Middle frontal gyrus (tissue), 1 donor: ENCODE data around the gene UBE2E1.

Experiments
- DNase-seq: peaks from one replicate; pipeline ENCODE4 v3.0.0-alpha.2; 2015; ENCODE audit warnings: low spot score; ENCODE audit errors: extremely low spot score

UBE2E1 gene

DNA sequence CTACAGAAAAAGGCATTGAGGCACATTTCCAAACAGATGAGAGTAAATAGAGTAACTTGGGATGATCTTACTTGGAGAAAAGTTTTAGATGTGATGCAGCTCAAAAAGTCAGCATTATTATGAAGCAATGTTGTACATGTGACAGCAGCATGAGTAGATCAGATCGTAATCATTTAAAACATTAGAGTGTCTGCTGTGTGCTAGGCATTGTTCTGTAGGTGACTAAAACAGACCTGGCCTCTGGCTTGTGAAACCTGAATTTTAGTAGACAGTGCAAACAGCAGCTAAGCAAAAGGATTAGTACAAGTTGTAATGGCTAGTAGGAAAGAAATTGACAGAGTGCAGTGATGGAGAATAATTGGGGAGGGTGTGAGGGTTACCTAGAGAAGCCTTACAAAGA lies 15.1 kb downstream of the UBE2E1 start:
- DNase-seq = no peak

DNA sequence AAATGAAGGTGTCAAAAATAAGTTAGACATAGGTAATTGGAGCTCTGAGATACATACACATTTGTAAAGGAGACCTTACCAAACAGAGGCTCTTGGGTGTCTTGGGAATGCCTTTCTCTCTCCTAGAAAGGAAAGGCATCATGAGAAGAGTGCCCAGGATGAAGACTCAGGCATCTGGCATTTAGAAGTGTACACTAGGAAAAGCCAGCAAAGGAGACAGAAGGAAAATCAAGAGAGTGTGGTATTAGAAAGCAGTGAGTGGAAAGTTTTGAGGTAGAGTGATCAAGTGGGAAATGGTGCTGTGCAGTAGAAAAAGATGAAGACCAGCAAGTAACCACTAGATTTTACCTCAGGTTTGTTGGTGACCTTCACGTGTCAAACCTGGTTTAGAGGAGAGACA lies 16.1 kb downstream of the UBE2E1 start:
- no peak for DNase-seq

DNA sequence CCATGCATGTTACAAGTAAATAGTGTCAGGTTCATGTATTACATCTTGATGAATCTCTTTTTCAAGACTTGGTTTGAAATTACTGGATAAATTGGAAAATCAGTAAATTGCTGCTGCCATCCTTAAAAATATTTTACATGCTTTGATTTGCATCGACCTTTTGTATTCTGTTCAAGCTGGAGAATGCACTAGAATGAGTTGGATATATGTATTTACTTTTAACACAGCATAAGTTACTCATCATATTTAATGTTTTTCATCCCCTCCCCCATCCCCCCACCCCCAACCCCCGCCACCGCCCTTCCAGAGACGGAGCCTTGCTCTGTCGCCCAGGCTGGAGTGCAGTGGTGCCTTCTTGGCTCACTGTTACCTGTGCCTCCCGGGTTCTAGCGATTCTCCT lies 16.8 kb downstream of the UBE2E1 start:
- no peak for DNase-seq

DNA sequence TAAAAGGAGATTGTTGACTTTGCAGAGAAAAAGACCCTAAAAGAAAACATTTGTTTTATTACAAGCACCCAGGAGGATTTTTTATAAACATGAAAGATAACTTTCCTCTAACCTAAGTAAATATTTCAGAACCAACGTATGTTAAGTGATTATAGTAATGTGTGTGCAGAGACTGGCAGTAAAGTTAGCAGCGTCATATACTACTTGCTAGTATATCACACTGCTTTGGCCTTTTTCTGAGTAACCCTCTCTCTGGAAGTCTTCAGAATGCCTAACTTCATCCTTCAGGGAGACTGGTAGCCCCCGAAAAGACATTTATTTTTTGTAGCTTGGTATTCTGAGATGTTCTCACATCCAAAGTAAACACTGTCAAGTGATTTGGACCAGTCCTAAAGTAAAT lies 17.9 kb downstream of the UBE2E1 start:
- DNase-seq = no peak

DNA sequence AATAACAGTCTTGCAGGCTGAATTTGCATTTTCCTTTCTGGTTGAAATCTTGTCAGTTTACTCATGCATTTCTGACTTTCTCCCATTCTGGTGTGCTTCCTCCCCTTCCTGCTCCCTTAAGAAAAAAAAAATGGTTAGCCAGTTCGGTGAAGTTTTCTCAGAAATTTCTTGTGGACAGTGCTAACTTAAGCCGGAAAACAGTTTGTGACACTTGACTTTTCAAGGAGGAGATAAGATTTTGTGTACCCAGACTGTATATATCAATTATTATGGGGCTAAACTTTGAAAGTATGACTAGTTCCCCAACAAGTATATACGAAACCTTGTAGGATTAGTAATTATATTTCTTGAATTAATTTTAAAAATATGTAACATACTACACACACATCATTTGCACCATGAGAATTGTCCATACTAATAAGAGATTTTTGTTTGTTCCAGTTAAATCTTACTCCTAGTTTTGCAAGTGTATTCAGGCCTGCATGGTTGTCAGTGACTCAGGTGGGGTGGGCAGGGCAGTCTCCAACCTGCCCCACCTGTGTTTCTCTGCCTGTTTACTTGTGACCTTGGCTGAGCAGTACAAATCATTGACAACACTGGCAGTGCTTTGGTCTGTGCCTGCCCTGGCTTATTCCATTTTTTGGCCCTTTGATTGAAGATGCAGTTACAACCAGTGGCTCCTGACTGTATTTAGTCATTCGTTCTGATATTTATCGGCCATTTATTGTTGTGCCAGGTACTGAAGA lies 19.1 kb downstream of the UBE2E1 start:
- no peak for DNase-seq

DNA sequence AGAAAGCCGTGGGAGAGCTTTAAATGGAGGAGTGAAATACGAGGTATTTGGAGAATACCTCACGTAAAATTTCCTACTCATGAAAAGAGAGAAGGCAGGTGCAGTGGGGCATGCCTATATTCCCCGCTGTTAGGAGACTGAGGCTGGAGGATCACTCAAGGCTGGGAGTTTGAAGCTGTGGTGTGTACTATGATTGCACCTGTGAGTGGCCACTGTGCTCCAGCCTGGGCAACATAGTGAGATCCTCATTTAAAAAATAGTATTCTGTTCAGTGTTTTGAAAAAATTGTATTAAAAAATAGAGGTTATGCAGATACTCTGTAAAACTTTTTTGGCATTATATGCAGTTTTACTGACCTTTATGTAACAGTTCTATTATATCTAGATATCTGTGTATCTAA lies 20.0 kb downstream of the UBE2E1 start:
- DNase-seq = no peak

DNA sequence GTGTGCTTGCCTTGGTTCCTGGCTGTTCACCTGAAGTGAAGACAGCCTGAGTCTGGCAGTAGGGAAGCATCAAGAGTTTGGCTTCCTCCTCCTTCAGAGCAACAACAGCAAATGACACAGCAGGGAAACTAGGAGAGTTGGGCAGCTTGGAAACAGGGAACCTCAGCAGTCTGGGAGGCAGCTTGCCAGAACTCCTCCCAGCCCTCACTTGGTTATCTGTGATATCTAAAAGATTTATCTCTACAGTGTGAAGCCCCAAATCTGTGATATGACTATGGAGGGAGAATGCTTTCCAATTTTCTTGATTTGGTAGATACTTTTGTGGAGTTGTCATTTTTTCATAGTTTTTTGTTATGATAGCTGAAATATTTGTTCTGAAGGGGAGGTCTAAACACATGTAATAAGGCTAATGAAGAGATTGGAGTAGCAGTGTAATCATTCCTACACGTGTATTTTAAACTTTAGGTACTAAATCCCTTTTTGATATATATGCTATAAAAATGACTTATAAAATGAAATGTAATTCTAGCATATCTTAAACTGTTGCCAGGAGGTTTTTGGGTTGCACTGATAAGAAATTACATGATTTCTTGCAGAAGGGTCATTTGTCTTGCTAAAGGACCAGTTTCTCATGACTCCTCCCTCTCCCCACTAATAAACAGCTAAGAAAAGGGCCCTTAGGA lies 20.8 kb downstream of the UBE2E1 start:
- DNase-seq = no peak

DNA sequence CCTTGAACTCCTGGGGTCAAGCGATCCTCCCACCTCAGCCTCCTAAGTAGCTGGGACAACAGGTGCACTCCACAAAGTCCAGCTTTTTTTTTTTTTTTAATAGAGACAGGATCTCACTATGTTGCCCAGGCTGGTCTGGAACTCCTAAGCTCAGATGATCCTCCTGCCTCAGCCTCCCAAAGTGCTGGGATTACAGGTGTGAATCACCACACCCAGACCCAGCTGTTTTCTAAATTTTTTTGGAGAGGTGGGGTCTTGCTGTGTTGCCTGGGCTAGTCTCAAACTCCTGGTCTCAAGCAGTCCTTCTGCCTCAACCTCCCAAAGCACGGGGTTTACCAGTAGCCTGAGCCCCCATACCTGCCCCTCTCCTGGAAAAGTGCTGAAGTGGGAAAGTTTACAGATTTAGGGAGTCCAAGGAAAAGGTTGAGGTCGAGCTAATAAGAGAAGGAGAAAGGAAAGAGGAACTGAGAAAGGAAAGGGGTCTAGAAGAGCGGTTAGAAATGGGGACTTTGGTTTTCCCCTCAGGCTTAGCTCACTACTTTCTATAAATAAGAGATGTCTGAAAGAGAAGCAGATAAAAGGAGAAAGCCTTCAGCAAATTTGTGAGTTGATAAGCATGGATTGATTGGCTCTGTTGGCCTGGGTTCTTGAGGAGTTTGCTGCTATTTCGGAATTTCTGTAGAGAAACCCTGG lies 23.6 kb downstream of the UBE2E1 start:
- DNase-seq = no peak

DNA sequence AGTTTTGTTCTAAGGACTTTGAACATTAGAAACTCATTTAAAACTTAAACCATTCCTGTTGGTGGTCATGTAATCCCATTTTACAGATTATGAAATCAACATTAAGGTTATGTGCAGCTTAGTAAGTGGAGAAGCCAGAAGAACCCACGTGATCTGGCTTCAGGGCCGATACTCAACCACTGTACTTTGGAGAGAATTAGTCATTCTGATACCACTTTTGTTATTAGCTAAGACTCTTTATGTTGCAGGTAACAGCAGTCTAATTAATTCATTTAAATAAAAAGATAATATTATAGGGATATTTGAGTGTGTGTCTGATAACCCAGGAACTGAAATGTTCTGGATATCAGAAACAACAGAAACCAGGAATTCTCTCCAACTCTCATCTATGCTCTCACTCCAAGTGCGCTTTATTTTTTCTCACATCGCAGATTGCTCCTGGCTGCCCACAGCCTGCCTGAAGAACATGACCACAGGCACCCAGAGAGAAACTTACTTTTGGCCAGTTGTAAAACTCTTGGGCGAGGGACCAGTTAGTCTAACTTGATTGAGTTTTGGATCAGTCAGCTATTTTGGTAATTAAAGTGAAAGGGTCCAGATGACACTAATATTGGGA lies 25.2 kb downstream of the UBE2E1 start:
- DNase-seq = no peak

DNA sequence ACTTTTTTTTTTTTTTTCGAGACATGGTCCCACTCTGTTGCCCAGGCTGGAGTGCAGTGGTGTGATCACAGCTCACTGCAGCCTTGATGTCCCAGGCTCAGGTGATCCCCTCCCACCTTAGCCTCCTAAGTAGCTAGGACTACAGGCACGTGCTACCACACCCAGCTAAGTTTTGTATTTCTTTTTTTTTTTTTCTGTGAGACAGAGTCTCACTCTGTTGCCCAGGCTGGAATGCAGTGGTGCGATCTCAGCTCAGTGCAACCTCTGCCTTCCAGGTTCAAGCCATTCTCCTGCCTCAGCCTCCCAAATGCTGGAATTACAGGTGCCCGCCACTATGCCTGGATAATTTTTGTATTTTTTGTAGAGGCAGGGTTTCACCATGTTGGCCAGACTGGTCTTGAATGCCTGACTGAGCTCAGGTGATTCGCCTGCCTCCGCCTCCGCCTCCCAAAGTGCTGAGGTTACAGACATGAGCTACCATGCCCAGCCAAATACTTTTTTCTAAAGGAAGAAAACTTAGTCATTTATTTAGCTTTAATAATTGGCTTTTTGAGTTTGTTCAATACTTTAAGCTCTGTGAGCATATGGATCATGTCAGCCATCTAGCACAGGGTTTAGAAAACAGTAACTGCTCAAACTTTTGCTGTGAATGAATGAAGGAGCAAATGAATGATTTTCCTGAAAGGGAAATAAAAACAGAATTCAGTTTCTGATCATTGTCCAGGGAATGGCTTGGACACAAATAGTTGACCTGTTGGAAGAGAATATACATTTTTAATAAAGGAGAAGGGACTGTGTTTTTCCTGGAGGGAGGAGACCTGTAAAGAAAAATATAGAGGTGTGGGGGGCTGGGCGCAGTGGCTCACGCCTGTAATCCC lies 26.0 kb downstream of the UBE2E1 start:
- no peak for DNase-seq

DNA sequence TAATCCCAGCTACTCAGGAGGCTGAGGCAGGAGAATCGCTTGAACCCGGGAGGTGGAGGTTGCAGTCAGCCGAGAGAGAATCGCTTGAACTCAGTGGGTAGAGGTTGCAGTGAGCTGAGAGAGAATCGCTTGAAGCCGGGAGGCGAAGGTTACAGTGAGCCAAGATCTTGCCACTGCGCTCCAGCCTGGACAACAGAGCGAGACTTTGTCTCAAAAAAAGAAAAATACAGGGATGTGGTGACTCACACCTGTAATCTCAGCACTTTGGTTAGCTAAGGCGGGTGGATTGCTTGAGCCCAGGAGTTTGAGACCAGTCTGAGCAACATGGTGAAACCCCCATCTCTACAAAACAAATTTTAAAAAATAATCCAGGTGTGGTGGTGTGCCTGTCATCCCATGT lies 26.8 kb downstream of the UBE2E1 start:
- no peak for DNase-seq

DNA sequence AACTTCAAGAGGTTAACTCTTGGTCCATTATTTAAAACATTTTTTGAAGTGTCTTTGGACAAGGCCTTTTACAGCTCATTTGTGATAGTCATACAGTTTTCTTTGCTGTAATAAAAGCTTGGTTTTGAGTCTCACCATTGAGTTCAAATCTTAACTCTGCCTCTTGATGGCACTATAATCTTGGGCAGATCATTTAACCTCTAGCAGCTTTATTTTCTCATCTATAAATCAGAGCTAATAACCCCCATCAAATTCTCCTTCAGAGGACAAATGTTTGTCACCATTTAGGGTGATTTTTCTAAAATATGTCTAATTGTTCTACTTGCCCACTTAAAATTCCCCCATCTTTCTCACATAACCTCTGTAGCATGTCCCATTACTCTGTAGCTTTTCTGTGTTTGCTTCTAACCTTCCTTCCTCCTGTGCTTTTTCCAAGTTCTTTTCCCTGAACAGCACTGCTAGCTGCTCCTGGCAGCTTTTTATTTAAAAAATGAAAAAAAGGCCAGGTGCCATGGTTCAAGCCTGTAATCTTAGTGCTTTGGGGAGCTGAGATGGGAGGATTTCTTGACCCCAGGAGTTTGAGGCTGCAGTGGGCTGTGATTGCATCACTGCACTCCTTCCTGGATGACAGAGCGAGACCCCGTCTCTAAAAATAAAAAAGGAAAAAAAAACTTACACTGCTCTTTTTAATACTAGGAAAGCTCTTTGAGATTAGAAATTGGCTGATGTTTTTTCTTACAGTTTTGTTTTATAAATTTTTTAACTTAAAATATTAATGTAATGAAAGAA lies 28.5 kb downstream of the UBE2E1 start:
- no peak for DNase-seq

DNA sequence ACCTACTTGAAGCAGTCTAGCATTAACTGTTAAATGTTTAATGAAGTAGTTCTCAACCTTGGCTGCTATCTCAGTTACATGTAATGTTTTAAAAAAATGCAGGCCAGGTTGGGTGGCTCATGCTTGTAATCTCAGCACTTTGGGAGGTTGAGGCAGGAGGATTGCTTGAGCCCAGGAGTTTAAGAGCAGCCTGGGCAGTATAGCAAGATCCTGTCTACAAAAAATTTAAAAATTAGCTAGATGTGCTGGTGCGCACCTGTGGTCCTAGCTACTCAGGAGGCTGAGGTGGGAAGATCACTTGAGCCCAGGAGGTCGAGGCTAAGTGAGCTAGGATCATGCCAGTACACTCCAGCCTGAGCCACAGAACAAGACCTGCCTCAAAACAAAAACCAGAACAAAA lies 29.3 kb downstream of the UBE2E1 start:
- DNase-seq = no peak

DNA sequence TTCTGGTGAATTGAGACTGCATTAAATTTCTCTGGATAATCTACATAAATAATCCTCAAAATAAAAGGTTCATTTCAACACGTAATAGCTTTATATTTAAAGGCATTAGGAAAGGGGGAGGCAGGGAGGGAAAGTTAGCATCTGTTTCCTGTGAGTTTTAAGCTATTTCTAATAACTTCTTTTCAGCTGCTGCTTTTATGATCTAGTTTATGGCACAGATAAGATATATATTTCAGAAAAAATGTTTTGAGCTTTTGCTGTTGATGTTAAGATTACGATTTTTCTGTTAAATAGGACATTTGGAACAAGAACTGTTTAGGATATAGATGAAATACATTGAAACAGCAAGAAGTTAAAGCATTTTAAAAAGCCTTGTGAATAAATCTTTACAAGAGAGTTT lies 30.0 kb downstream of the UBE2E1 start:
- no peak for DNase-seq

DNA sequence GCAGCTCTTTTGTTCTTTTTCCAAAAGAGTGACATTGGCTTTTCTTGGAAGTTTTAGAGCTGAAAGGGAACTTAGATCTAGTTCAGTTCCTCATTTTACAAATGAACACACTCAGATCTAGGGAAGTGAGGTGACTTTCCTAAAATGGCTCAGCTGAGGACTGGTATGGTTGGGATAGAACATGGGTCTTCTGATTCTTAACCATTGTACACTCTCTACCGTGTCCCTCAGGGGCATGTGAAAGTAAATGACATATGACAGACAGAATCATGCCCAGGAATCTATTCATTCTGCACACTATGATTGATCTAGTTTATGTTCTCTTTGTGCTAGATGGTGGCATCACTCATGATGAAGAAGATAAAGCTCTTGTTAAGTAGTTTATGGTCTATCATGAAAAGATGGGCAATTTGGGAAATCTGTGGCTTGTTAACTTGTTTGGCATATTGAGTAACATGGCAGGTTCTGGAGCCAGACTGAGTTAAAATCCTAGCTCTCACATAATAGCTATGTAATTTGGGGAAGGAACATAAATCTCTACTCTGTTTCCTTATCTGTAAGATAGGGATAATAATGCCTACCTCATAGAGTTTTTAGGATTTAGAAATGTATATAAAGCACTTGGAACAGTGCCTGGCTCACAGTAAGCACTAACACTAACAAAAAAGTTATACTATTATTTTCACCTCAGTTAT lies 30.9 kb downstream of the UBE2E1 start:
- DNase-seq = no peak

DNA sequence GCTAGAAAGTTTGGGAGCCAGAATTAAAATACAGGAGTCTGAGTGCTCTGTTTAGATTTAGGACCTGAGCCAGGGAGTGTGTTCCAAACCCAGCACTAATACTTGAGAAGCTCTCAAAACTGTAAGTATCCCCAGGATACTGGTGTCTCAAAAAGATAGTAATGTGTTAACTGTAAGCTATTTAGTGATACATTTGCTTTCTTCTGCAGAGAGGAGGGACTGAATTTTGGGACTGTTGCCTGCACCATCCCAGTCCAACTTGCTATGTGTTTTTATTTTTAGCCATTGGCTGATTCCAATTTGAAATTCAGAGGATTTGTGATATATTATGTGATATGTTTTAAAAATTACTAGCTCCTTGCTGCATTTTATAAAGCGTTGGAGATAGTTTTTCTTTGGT lies 31.5 kb downstream of the UBE2E1 start:
- no peak for DNase-seq

DNA sequence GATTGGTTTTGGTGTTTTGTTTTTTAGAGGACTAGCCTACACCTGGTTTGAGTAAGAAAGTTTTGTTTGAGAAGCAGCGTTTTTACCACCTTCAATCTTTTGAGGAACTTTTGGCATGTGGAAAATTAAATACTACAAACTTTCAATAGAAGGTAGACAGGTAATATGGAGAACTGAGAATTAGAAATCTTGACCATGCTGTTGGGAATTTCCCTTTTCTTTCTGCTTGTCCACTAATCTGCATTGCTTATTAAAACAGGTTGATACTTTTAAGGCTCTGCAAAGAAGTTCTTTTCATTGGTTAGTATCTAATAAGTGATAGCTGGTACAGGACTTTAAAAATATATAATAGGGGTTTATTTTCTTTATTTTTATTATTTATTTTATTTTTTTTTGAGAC lies 31.9 kb downstream of the UBE2E1 start:
- no peak for DNase-seq

DNA sequence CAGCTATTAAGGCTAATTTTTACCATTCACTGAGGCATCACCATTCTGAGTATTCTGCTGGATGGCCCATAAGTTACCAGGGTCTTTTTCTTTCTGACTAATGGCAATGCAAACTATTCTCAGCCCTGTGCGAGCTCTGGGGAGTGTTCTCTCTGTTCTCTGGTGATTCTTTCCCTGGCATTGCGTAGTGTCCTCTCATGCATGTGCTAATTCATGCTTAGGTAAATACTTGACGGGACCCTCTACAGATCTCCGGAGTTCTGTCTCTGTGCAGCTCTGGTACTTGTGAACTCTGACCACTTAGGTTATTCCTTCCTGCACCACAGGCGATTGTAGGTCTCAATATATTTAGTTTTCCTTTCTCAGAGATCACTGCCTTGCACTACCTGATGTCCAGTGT lies 34.8 kb downstream of the UBE2E1 start:
- no peak for DNase-seq

DNA sequence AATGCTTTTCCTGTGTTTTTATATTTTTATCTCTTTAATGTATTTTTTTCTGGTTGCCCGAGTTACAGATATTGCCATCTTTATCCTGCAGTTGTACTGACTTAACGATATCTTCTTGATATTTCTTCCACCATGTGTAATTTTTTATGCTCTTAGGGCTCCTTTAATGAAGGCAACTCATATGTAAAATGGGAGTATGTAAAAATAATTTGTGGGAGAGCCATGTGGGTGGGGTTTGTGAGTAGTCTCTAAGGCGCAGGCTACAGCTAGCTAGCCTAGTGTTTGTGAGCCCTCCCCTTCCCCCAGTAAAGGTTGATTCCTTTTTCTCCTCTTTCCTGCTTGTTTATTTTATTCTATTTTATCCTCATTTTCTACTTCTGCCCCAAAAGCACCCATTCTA lies 38.1 kb downstream of the UBE2E1 start:
- no peak for DNase-seq
